Vagina (tissue), 2 donors: ENCODE data around the gene TINCR. TPM values are rescaled to one million over a fixed set of nuclear protein-coding genes. Genes with fewer than 3 reads are reported as not detected.

Experiments
- DNase-seq, 2 donors: peaks; one replicate each; pipeline ENCODE4 v3.0.0-alpha.2; 2017; ENCODE audit errors: extremely low spot score in 2 of 2
- H3K27ac ChIP-seq: fragments of 200-600 bp; sonication (generic); one replicate; pipeline ENCODE4 v1.5.1; 2019
- H3K27me3 ChIP-seq: fragments of 200-600 bp; sonication (generic); one replicate; pipeline ENCODE4 v1.5.1; 2019
- H3K36me3 ChIP-seq, 2 donors: fragments of 200-600 bp; sonication (generic); one replicate each; pipeline ENCODE4 v1.5.1; 2017 to 2019
- H3K4me1 ChIP-seq: fragments of 200-600 bp; sonication (generic); one replicate; pipeline ENCODE4 v1.5.1; 2019
- H3K4me3 ChIP-seq, 2 donors: fragments of 200-600 bp; sonication (generic); 1 replicate in 1 of 2; 2 replicates in 1 of 2; pipeline ENCODE4 v1.5.1; 2016 to 2019
- H3K9me3 ChIP-seq: fragments of 200-600 bp; sonication (generic); one replicate; pipeline ENCODE4 v1.5.1; 2019
- CTCF ChIP-seq, 3 experiments: fragments of 450-650 bp in 2 of 3; fragments of 200-600 bp in 1 of 3; sonication (generic) in 1 of 3; IDR thresholded peaks; one replicate each; pipeline ENCODE4 v1.5.1; 2017 to 2019; ENCODE audit warnings: antibody characterized with exemption in 3 of 3, mild to moderate bottlenecking in 2 of 3, moderate library complexity in 2 of 3
- POLR2A ChIP-seq, 2 donors: fragments of 450-650 bp; IDR thresholded peaks; one replicate each; pipeline ENCODE4 v1.6.1; 2017; ENCODE audit warnings: antibody characterized with exemption in 2 of 2, mild to moderate bottlenecking in 2 of 2, moderate library complexity in 2 of 2
- POLR2AphosphoS5 ChIP-seq, 2 donors: sonication (generic); formaldehyde crosslinking; IDR thresholded peaks; one replicate each; pipeline ENCODE4 v1.9.0; 2017; ENCODE audit warnings: antibody characterized with exemption in 2 of 2, mild to moderate bottlenecking in 2 of 2, low read depth in 1 of 2; ENCODE audit not compliant: insufficient read depth in 1 of 2
- intact Hi-C: fragments of 100-400 bp; cut with DNase I; formaldehyde crosslinking; loops from one replicate; pipeline ENCODE4 v1.15.1; 2023
- total RNA-seq: library from RNA; depleted of rRNA; stranded (reverse); fragments of >200 nt; gene quantifications from one replicate; pipeline ENCODE4 v1.2.3, GENCODE V29; 2016

The TINCR gene
- total RNA-seq = 37.1 TPM

GRCh38 chr19:5567360-5567969 is at the start of gene TINCR:
TINCR (minus strand) TSS chr19:5567953.
- Histone ChIP-seq H3K36me3 (no peaks in the 10 kb centered on the region), H3K27me3 (no peaks in the 10 kb centered on the region), H3K4me3 (peak within 1 kb of the TSS; percentile 16 to 46), H3K27ac (peak within 1 kb of the TSS; percentile 64), H3K4me1 (peaks cover 7% of the 10 kb centered on the region), H3K9me3 (no peaks in the 10 kb centered on the region)
- TF ChIP-seq POLR2AphosphoS5 (IDR thresholded peaks at IDR 0.05; ENCODE audit: insufficient read depth in 1 of 2, low read depth in 1 of 2) (no peak), CTCF (IDR thresholded peaks at IDR 0.05) (no peak), POLR2A (IDR thresholded peaks at IDR 0.05) (no peak)
- DNase-seq = no peak
- intact Hi-C loops = no loop called here

GRCh38 chr19:5617080-5617479 is 49.3 kb upstream of the TINCR start:
- intact Hi-C loops = no loop called here
- Histone ChIP-seq H3K27me3 (no peaks in the 10 kb centered on the region), H3K36me3 (peaks cover 0 to 66% of the 10 kb centered on the region in 2 donors), H3K9me3 (no peaks in the 10 kb centered on the region), H3K27ac (no peak overlapping the region), H3K4me3 (no peak overlapping the region), H3K4me1 (peaks cover 51% of the 10 kb centered on the region)
- DNase-seq = no peak
- TF ChIP-seq POLR2A (IDR thresholded peaks at IDR 0.05) (no peak), CTCF (IDR thresholded peaks at IDR 0.05) (no peak), POLR2AphosphoS5 (IDR thresholded peaks at IDR 0.05; ENCODE audit: insufficient read depth in 1 of 2, low read depth in 1 of 2) (no peak)

GRCh38 chr19:5615756-5616327 is 48.1 kb upstream of the TINCR start:
- H3K9me3 ChIP-seq = no peaks in the 10 kb centered on the region
- intact Hi-C loops = no loop called here
- TF ChIP-seq POLR2AphosphoS5 (IDR thresholded peaks at IDR 0.05; ENCODE audit: insufficient read depth in 1 of 2, low read depth in 1 of 2) = no peak
- TF ChIP-seq CTCF (IDR thresholded peaks at IDR 0.05) = no peak
- no peak for TF ChIP-seq POLR2A (IDR thresholded peaks at IDR 0.05)
- H3K36me3 ChIP-seq = peaks cover 0 to 71% of the 10 kb centered on the region in 2 donors
- no peak overlapping the region for H3K27ac ChIP-seq
- no peak overlapping the region for H3K4me3 ChIP-seq
- no peak for DNase-seq
- H3K27me3 ChIP-seq = no peaks in the 10 kb centered on the region
- peaks cover 39% of the 10 kb centered on the region for H3K4me1 ChIP-seq

GRCh38 chr19:5612891-5613865 is 45.4 kb upstream of the TINCR start:
- intact Hi-C loops = no loop called here
- TF ChIP-seq POLR2A (IDR thresholded peaks at IDR 0.05) (no peak), POLR2AphosphoS5 (IDR thresholded peaks at IDR 0.05; ENCODE audit: insufficient read depth in 1 of 2, low read depth in 1 of 2) (no peak), CTCF (IDR thresholded peaks at IDR 0.05) (no peak)
- H3K36me3 ChIP-seq = peaks cover 0 to 84% of the 10 kb centered on the region in 2 donors
- no peaks in the 10 kb centered on the region for H3K9me3 ChIP-seq
- no peak overlapping the region for H3K4me3 ChIP-seq
- peaks cover 12% of the 10 kb centered on the region for H3K4me1 ChIP-seq
- H3K27ac ChIP-seq = no peak overlapping the region
- DNase-seq = no peak
- no peaks in the 10 kb centered on the region for H3K27me3 ChIP-seq
